ACC112 (cell line): ENCODE measurements around the gene TAS2R43.
"Not testable (repeated sequence)": the region's sequence is repeated elsewhere in the genome, so short reads cannot be mapped to it uniquely, and the experiment has no call there.

Experiments
- H2AFZ ChIP-seq: fragments of 200-600 bp; sonication (generic); one replicate; pipeline ENCODE4 v1.6.0; 2017; ENCODE audit warnings: antibody characterized with exemption, low read length; ENCODE audit not compliant: unreplicated experiment
- H3K27ac ChIP-seq: fragments of 200-600 bp; sonication (generic); 2 replicates; pipeline ENCODE4 v1.5.1; 2014; ENCODE audit warnings: low read depth, mild to moderate bottlenecking, antibody characterized with exemption, low read length, moderate library complexity
- H3K27me3 ChIP-seq: fragments of 200-600 bp; sonication (generic); 2 replicates; pipeline ENCODE4 v1.6.1; 2014; ENCODE audit warnings: mild to moderate bottlenecking, antibody characterized with exemption, low read length, moderate library complexity, mixed read lengths; ENCODE audit not compliant: insufficient read depth
- H3K36me3 ChIP-seq: fragments of 200-600 bp; sonication (generic); 2 replicates; pipeline ENCODE4 v1.6.1; 2016; ENCODE audit warnings: mild to moderate bottlenecking, antibody characterized with exemption, low read length, moderate library complexity, mixed read lengths; ENCODE audit not compliant: insufficient read depth
- H3K4me1 ChIP-seq: fragments of 200-600 bp; sonication (generic); one replicate; pipeline ENCODE4 v1.6.1; 2016; ENCODE audit warnings: low read length, mixed read lengths; ENCODE audit not compliant: insufficient read depth, unreplicated experiment, control insufficient read depth
- H3K4me3 ChIP-seq: fragments of 200-600 bp; sonication (generic); 2 replicates; pipeline ENCODE4 v1.5.1; 2014; ENCODE audit warnings: mild to moderate bottlenecking, low read depth, low read length
- H3K79me2 ChIP-seq: fragments of 200-600 bp; sonication (generic); one replicate; pipeline ENCODE4 v1.6.0; 2016; ENCODE audit warnings: low read length; ENCODE audit not compliant: control insufficient read depth, unreplicated experiment, insufficient read depth

The TAS2R43 gene

GRCh38 chr12:11067514-11067913, 24.6 kb downstream of the TAS2R43 start:
- no peaks in the 10 kb centered on the region for H3K27me3 ChIP-seq
- H3K79me2 ChIP-seq = no peaks in the 10 kb centered on the region
- H3K36me3 ChIP-seq = no peaks in the 10 kb centered on the region
- H3K27ac ChIP-seq = no peak overlapping the region
- H3K4me1 ChIP-seq = no peaks in the 10 kb centered on the region
- no peak overlapping the region for H3K4me3 ChIP-seq
- H2AFZ ChIP-seq = no peak overlapping the region

GRCh38 chr12:11062194-11062593, 29.9 kb downstream of the TAS2R43 start, which contains the start of gene TAS2R46:
Gene TAS2R46, minus strand, starts transcription at chr12:11062294. Its CDS starts 0 bp downstream, at chr12:11062294.
- H3K27ac ChIP-seq, H3K4me3 ChIP-seq, H3K4me1 ChIP-seq, H3K36me3 ChIP-seq, H3K27me3 ChIP-seq, H2AFZ ChIP-seq: not testable (repeated sequence)
- peaks cover 11% of the 10 kb centered on the region for H3K79me2 ChIP-seq

DNA sequence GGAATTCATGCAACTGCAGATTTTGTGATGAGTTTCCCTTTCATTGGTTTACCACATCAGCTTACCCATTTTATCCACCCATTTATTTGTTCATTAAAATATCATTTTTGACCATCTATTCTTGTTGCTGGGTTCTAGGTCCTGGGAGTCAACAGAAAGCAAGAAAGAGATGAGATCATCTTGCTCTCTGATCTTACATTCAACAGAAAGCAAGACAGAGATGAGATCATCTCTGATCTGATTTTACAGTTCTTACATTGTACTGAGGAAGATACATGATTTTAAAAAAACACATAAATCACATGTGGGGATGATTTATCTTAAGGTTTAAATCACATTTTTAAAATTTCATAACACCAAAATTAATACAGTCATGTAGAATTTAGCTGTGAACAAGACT, 32.3 kb downstream of the TAS2R43 start:
- Histone ChIP-seq H3K4me1 (no peaks in the 10 kb centered on the region), H3K27ac (no peak overlapping the region), H3K4me3 (no peak overlapping the region), H3K36me3 (no peaks in the 10 kb centered on the region), H3K79me2 (peaks cover 14% of the 10 kb centered on the region), H3K27me3 (no peaks in the 10 kb centered on the region), H2AFZ (no peak overlapping the region)

DNA sequence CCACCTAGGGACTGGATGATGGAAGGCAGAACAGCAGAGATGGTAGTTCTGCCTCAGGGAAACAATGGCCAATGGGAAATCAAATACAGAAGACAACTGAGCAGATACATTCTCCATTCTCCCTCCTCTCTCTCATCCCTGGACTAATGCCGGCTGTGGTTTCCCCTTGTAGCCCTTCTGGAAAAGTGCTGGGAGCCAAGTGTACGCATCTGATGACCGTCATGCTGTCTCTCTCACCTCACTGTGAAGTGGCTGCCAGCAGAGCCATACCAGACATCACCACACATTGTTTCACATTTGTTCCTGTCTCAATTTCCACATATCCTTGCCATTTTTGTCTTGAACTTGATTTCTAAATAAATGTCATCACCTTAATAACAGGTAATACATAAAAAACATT, 33.1 kb downstream of the TAS2R43 start:
- no peak overlapping the region for H3K4me3 ChIP-seq

GRCh38 chr12:11055306-11055705, 36.8 kb downstream of the TAS2R43 start:
- peaks cover 13% of the 10 kb centered on the region for H3K79me2 ChIP-seq
- no peak overlapping the region for H3K27ac ChIP-seq
- H3K27me3 ChIP-seq = no peaks in the 10 kb centered on the region
- H3K4me1 ChIP-seq = no peaks in the 10 kb centered on the region
- H2AFZ ChIP-seq = no peak overlapping the region
- no peaks in the 10 kb centered on the region; the same call in 1 of the 2 replicates for H3K36me3 ChIP-seq
- H3K4me3 ChIP-seq = no peak overlapping the region

More for the DNA sequence above, 33.1 kb downstream of the TAS2R43 start:
- no peak overlapping the region for H2AFZ ChIP-seq
- no peak overlapping the region for H3K27ac ChIP-seq
- no peaks in the 10 kb centered on the region for H3K27me3 ChIP-seq
- peaks cover 14% of the 10 kb centered on the region for H3K79me2 ChIP-seq
- H3K4me1 ChIP-seq = no peaks in the 10 kb centered on the region
- H3K36me3 ChIP-seq = no peaks in the 10 kb centered on the region

DNA sequence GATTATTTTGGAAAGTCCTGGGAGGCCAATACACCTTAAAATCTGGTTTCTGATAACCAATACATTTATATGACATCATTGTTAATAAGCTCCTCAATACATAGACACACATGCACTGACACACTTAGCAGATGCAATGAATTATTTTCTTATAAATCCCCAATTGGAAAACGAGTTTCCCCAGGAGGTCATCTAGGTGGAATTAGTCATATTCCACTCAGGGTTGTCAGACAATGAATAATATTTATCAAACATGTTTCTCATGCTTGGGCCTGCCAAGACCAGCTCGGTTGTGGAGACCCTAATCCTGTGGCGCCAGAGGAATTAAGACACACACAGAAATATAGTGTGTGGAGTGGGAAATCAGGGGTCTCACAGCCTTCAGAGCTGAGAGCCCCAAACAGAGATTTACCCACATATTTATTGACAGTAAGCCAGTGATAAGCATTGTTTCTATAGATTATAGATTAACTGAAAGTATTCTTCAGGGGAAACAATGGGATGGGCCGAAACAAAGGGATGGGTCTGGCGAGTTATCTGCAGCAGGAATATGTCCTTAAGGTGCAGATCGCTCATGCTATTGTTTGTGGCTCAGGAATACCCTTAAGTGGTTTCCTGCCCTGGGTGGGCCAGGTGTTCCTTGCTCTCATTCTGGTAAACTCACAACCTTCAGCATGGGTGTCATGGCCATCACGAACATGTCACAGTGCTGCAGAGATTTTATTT, 42.1 kb downstream of the TAS2R43 start:
- H3K27ac ChIP-seq, H3K79me2 ChIP-seq, H3K36me3 ChIP-seq, H3K4me3 ChIP-seq, H3K4me1 ChIP-seq, H2AFZ ChIP-seq, H3K27me3 ChIP-seq: not testable (repeated sequence)

GRCh38 chr12:11041366-11041765, 50.7 kb downstream of the TAS2R43 start:
- not testable (repeated sequence) for H3K27me3 ChIP-seq, H3K27ac ChIP-seq, H3K4me3 ChIP-seq, H3K79me2 ChIP-seq, H3K4me1 ChIP-seq, H2AFZ ChIP-seq
- H3K36me3 ChIP-seq = peaks cover 13% of the 10 kb centered on the region; the same call in 1 of the 2 replicates
